Neuronal stem cell (in vitro differentiated cells): ENCODE measurements around the gene FAM83F.

Experiments
- DNase-seq: peaks from one replicate; pipeline ENCODE4 v3.0.0-alpha.2; 2013; ENCODE audit warnings: low spot score
- H2AFZ ChIP-seq: one replicate; pipeline ENCODE4 v1.6.1; 2013; ENCODE audit warnings: mild to moderate bottlenecking, low read length, inconsistent platforms
- H2AK5ac ChIP-seq: 2 replicates; pipeline ENCODE4 v1.6.1; 2013; ENCODE audit warnings: low read depth, mild to moderate bottlenecking, inconsistent platforms, low read length, moderate library complexity, mixed read lengths
- H2BK120ac ChIP-seq: 2 replicates; pipeline ENCODE4 v1.6.1; 2013; ENCODE audit warnings: low read depth, mild to moderate bottlenecking, inconsistent platforms, low read length, moderate library complexity, mixed read lengths
- H2BK12ac ChIP-seq: one replicate; pipeline ENCODE4 v1.6.1; 2013; ENCODE audit warnings: low read length, inconsistent platforms
- H2BK15ac ChIP-seq: 2 replicates; pipeline ENCODE4 v1.6.1; 2013; ENCODE audit warnings: mild to moderate bottlenecking, low read length, inconsistent platforms, mixed read lengths
- H2BK5ac ChIP-seq: one replicate; pipeline ENCODE4 v1.6.1; 2013; ENCODE audit warnings: inconsistent platforms, mild to moderate bottlenecking, low read length, moderate library complexity
- H3K14ac ChIP-seq: one replicate; pipeline ENCODE4 v1.6.1; 2013; ENCODE audit warnings: low read length, inconsistent platforms
- H3K18ac ChIP-seq: 2 replicates; pipeline ENCODE4 v1.6.1; 2013; ENCODE audit warnings: low read length, inconsistent platforms
- H3K23ac ChIP-seq: 2 replicates; pipeline ENCODE4 v1.6.1; 2013; ENCODE audit warnings: low read depth, mild to moderate bottlenecking, mixed read lengths, low read length, inconsistent platforms; ENCODE audit not compliant: poor library complexity
- H3K27ac ChIP-seq: replicated peaks from 3 replicates; pipeline ENCODE4 v1.5.1; 2013; ENCODE audit warnings: low read length, inconsistent platforms
- H3K27me3 ChIP-seq, 3 experiments: 2 replicates each; pipeline ENCODE4 v1.6.1; 2013; ENCODE audit warnings: low read length in 3 of 3, mild to moderate bottlenecking in 2 of 3, inconsistent platforms in 1 of 3, low read depth in 1 of 3, mixed read lengths in 1 of 3, moderate library complexity in 1 of 3; ENCODE audit not compliant: control insufficient read depth in 3 of 3, insufficient read depth in 3 of 3
- H3K36me3 ChIP-seq, 2 donors: replicated peaks in 1 of 2; 2 replicates each; pipeline ENCODE4 v1.6.1; 2013; ENCODE audit warnings: low read length in 2 of 2; ENCODE audit not compliant: control insufficient read depth in 2 of 2, insufficient read depth in 2 of 2
- H3K4ac ChIP-seq: 2 replicates; pipeline ENCODE4 v1.6.1; 2013; ENCODE audit warnings: inconsistent platforms, mild to moderate bottlenecking, low read length, moderate library complexity
- H3K4me1 ChIP-seq, 2 donors: 1 replicate in 1 of 2; 2 replicates in 1 of 2; pipeline ENCODE4 v1.6.1; 2013; ENCODE audit warnings: low read length in 2 of 2, low read depth in 1 of 2; ENCODE audit not compliant: control insufficient read depth in 2 of 2, insufficient read depth in 1 of 2
- H3K4me2 ChIP-seq: one replicate; pipeline ENCODE4 v1.6.1; 2013; ENCODE audit warnings: mild to moderate bottlenecking, low read length, inconsistent platforms; ENCODE audit not compliant: insufficient read depth, poor library complexity, severe bottlenecking
- H3K4me3 ChIP-seq, 2 donors: 2 replicates each; pipeline ENCODE4 v1.5.1; 2013; ENCODE audit warnings: low read length in 2 of 2, mild to moderate bottlenecking in 2 of 2, inconsistent platforms in 1 of 2, moderate library complexity in 1 of 2
- H3K79me1 ChIP-seq: one replicate; pipeline ENCODE4 v1.6.1; 2013; ENCODE audit warnings: low read depth, mild to moderate bottlenecking, inconsistent platforms, low read length, moderate library complexity
- H3K9ac ChIP-seq: one replicate; pipeline ENCODE4 v1.6.1; 2013; ENCODE audit warnings: mild to moderate bottlenecking, low read depth, low read length, inconsistent platforms; ENCODE audit not compliant: poor library complexity
- H3K9me3 ChIP-seq, 2 donors: replicated peaks in 1 of 2; 2 replicates each; pipeline versions ENCODE3 to v1.6.1; 2013; ENCODE audit warnings: low read length in 2 of 2, mild to moderate bottlenecking in 2 of 2, inconsistent platforms in 1 of 2, low read depth in 1 of 2, mixed read lengths in 1 of 2, moderate library complexity in 1 of 2; ENCODE audit not compliant: control insufficient read depth in 2 of 2, insufficient read depth in 1 of 2
- H4K8ac ChIP-seq: one replicate; pipeline ENCODE4 v1.6.1; 2013; ENCODE audit warnings: low read depth, mild to moderate bottlenecking, inconsistent platforms, low read length, moderate library complexity
- H4K91ac ChIP-seq: one replicate; pipeline ENCODE4 v1.6.1; 2013; ENCODE audit warnings: low read length, low read depth, mild to moderate bottlenecking, inconsistent platforms; ENCODE audit not compliant: poor library complexity
- WGBS, 2 donors: extraction: QIAGEN DNeasy Blood & Tissue Kit; methylation state at CpG; one replicate each; pipeline ENCODE4 v1.1.7; 2013; ENCODE audit warnings: missing lambda C conversion rate in 2 of 2, mixed read lengths in 1 of 2; ENCODE audit not compliant: insufficient read length in 2 of 2, insufficient replicate concordance in 1 of 2; ENCODE audit errors: extremely low coverage in 2 of 2; 5-methylcytosine and 5-hydroxymethylcytosine counted together

The FAM83F gene

GRCh38 chr22:39997939-39998726 is 3.4 kb downstream of the FAM83F start:
- Histone ChIP-seq H3K14ac (no peak overlapping the region), H3K27ac (peak overlapping the region; percentile 40), H2AK5ac (peak overlapping the region; percentile 40), H3K18ac (peak overlapping the region; percentile 38), H3K4me1 (peaks cover 26 to 50% of the 10 kb centered on the region in 2 donors), H3K79me1 (no peaks in the 10 kb centered on the region), H4K91ac (no peak overlapping the region), H3K9ac (no peak overlapping the region), H3K4ac (no peak overlapping the region), H3K23ac (no peak overlapping the region), H4K8ac (no peak overlapping the region), H3K36me3 (no peaks in the 10 kb centered on the region), H2BK15ac (peak overlapping the region; percentile 10), H2BK5ac (no peak overlapping the region), H3K4me2 (peak overlapping the region; percentile 47), H2BK120ac (no peak overlapping the region), H3K4me3 (no peak overlapping the region), H2BK12ac (no peak overlapping the region), H3K9me3 (peaks cover 0 to 2% of the 10 kb centered on the region in 2 donors), H3K27me3 (peaks cover 10 to 53% (median 29%) of the 10 kb centered on the region in 3 experiments), H2AFZ (peak overlapping the region; percentile 80)
- no CpG with 5 or more reads among the region's 11 CpGs for WGBS, 2 donors
- DNase-seq: no peak

GRCh38 chr22:39999144-39999757 is 4.5 kb downstream of the FAM83F start:
- no peak for DNase-seq
- Histone ChIP-seq H2BK15ac (peak overlapping the region; percentile 0), H3K23ac (no peak overlapping the region), H2AFZ (no peak overlapping the region), H3K9me3 (peaks cover 0 to 2% of the 10 kb centered on the region in 2 donors), H3K4me2 (no peak overlapping the region), H3K9ac (no peak overlapping the region), H3K27ac (peak overlapping the region; percentile 40), H3K4me3 (no peak overlapping the region), H2BK12ac (peak overlapping the region; percentile 42), H3K36me3 (no peaks in the 10 kb centered on the region), H3K18ac (peak overlapping the region; percentile 63), H3K27me3 (peaks cover 9 to 47% (median 19%) of the 10 kb centered on the region in 3 experiments), H3K79me1 (no peaks in the 10 kb centered on the region), H3K4me1 (peaks cover 26 to 53% of the 10 kb centered on the region in 2 donors), H4K8ac (no peak overlapping the region), H2BK120ac (no peak overlapping the region), H2AK5ac (no peak overlapping the region), H3K4ac (no peak overlapping the region), H2BK5ac (no peak overlapping the region), H3K14ac (no peak overlapping the region), H4K91ac (peak overlapping the region; percentile 48)
- no CpG with 5 or more reads among the region's 16 CpGs for WGBS, 2 donors

- Histone ChIP-seq H3K4ac (no peak overlapping the region), H2AK5ac (no peak overlapping the region), H3K4me2 (no peak overlapping the region), H3K9me3 (peaks cover 0 to 3% of the 10 kb centered on the region in 2 donors), H4K8ac (no peak overlapping the region), H2BK5ac (no peak overlapping the region), H2BK120ac (no peak overlapping the region), H3K79me1 (no peaks in the 10 kb centered on the region), H3K14ac (no peak overlapping the region), H2BK12ac (no peak overlapping the region), H2AFZ (no peak overlapping the region), H2BK15ac (no peak overlapping the region), H3K9ac (no peak overlapping the region), H3K27me3 (peaks cover 6 to 42% (median 9%) of the 10 kb centered on the region in 3 experiments), H3K27ac (no peak overlapping the region), H3K4me1 (peaks cover 26 to 53% of the 10 kb centered on the region in 2 donors), H3K23ac (no peak overlapping the region), H3K4me3 (no peak overlapping the region), H4K91ac (no peak overlapping the region), H3K18ac (peak overlapping the region; percentile 0), H3K36me3 (no peaks in the 10 kb centered on the region)
- no peak for DNase-seq
- WGBS, 2 donors: no CpG with 5 or more reads among the region's 5 CpGs
These were observed 5.4 kb downstream of the FAM83F start for GRCh38 chr22:40000171-40000570.

- Histone ChIP-seq H3K4me3 (no peak overlapping the region), H2BK12ac (no peak overlapping the region), H2AK5ac (no peak overlapping the region), H4K91ac (no peak overlapping the region), H3K9me3 (peaks cover 0 to 2% of the 10 kb centered on the region in 2 donors), H3K14ac (no peak overlapping the region), H3K9ac (no peak overlapping the region), H3K4me1 (peaks cover 26 to 55% of the 10 kb centered on the region in 2 donors), H3K36me3 (no peaks in the 10 kb centered on the region), H3K18ac (no peak overlapping the region), H3K27me3 (peaks cover 0 to 38% (median under 1%) of the 10 kb centered on the region in 3 experiments), H2AFZ (no peak overlapping the region), H3K79me1 (no peaks in the 10 kb centered on the region), H2BK15ac (no peak overlapping the region), H3K23ac (no peak overlapping the region), H2BK5ac (no peak overlapping the region), H3K4me2 (no peak overlapping the region), H3K4ac (no peak overlapping the region), H2BK120ac (no peak overlapping the region), H4K8ac (no peak overlapping the region), H3K27ac (peak overlapping the region; percentile 14)
- no peak for DNase-seq
- WGBS, 2 donors: no CpG with 5 or more reads among the region's 4 CpGs
These were observed 6.4 kb downstream of the FAM83F start for GRCh38 chr22:40001106-40001505.
